H1 (cell line): ENCODE results near the gene SLC8A3.
A peak's percentile ranks its signal among the peaks of the same experiment; 100 is the strongest.

Source experiments
- CTCF ChIP-seq, 3 experiments: IDR thresholded peaks; 1 replicate in 2 of 3; 2 replicates in 1 of 3; pipeline versions ENCODE4 v1.5.1 to v1.6.1; 2011; ENCODE audit warnings: low read length in 3 of 3, mild to moderate bottlenecking in 3 of 3, inconsistent platforms in 2 of 3, low read depth in 1 of 3, moderate library complexity in 1 of 3; ENCODE audit not compliant: insufficient read depth in 1 of 3; ENCODE audit errors: control extremely low read depth in 1 of 3
- EP300 ChIP-seq, 2 experiments: IDR thresholded peaks; 1 replicate in 1 of 2; 2 replicates in 1 of 2; pipeline ENCODE4 v1.6.1; 2011 to 2012; ENCODE audit warnings: low read depth in 2 of 2, low read length in 2 of 2, mild to moderate bottlenecking in 2 of 2, borderline replicate concordance in 1 of 2, inconsistent platforms in 1 of 2, moderate library complexity in 1 of 2
- GABPA ChIP-seq: IDR thresholded peaks from 2 replicates; pipeline ENCODE4 v1.6.1; 2011; ENCODE audit warnings: mild to moderate bottlenecking, low read length, moderate library complexity, borderline replicate concordance; ENCODE audit not compliant: insufficient read depth
- RXRA ChIP-seq: IDR thresholded peaks from 2 replicates; pipeline ENCODE4 v1.6.1; 2011; ENCODE audit warnings: low read depth, mild to moderate bottlenecking, low read length, moderate library complexity; ENCODE audit not compliant: insufficient read depth
- SP1 ChIP-seq: IDR thresholded peaks from 2 replicates; pipeline ENCODE4 v1.6.1; 2011; ENCODE audit warnings: low read depth, low read length
- TAF1 ChIP-seq: IDR thresholded peaks from 2 replicates; pipeline ENCODE4 v1.6.1; 2011; ENCODE audit warnings: mild to moderate bottlenecking, low read depth, low read length
- TF ChIP-seq, protein P1 (sequence below): IDR thresholded peaks from 2 replicates; pipeline ENCODE4 v1.6.1; 2012; ENCODE audit warnings: inconsistent platforms

DNA sequence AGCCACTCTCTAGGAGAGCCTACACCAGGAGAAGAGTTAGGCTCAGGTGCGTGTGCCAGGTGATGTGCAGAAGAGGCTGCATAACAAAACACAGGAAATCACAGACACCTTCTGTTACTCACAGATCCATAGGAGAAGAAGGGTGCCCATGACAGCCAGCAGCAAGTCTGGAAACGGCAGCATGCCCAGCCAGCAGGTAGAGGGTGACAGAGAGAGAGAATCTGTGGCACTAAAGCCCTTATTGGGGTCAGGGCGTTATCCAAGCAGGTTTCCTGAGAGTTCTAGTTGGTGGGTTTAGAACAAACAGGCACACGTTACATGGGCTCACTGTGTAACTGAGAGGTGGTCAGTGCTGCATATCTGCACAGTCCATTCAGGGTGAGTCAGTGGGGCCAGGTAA, 14.9 kb upstream of the SLC8A3 start:
- TF ChIP-seq SP1 (no peak), EP300 (IDR thresholded peaks at IDR 0.05; ENCODE audit: borderline replicate concordance in 1 of 2, low read depth in 2 of 2, low read length in 2 of 2) (no peak), GABPA (no peak), CTCF (IDR thresholded peaks at IDR 0.05; ENCODE audit: control extremely low read depth in 1 of 3, insufficient read depth in 1 of 3, low read depth in 1 of 3, low read length in 3 of 3) (peak in 2 of 3 experiments; percentile 13 to 42; a peak in 2 of 4 replicates), TAF1 (no peak), RXRA (no peak)
- TF ChIP-seq, protein P1, sequence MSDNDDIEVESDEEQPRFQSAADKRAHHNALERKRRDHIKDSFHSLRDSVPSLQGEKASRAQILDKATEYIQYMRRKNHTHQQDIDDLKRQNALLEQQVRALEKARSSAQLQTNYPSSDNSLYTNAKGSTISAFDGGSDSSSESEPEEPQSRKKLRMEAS = no peak
